Urothelium cell line (cell line): ENCODE measurements around the gene DIP2C.
"Not testable (repeated sequence)": the region's sequence is repeated elsewhere in the genome, so short reads cannot be mapped to it uniquely, and the experiment has no call there.

Source experiments
- DNase-seq: peaks from one replicate; pipeline ENCODE4 v3.0.0; 2011; ENCODE audit warnings: low spot score, mixed read lengths
- FAIRE-seq: peaks from 2 replicates; lab custom pipeline; 2011; peaks lifted over from hg19 to GRCh38; lab: Jason Lieb, UNC

DIP2C gene

DNA sequence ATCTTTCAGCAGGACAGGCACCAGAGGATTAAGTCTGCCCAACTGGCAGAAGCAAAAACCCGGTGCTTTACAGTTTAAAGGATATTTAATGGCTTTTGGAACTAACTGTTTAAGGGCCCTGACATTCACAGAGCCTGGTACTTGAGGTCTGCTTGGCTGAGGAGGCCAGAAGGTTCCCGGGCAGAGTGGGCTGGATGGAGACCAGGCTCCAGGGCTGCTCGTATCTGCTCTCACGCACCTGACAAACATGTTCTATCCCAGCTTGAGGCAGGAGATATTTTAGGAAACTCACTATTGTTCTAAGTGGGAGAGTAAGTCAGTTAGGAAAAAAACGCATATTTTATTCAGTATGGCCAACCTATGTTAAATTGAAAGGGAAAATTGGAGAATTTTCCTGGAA, 410.8 kb downstream of the DIP2C start:
- no peak for FAIRE-seq
- DNase-seq, result no peak

DNA sequence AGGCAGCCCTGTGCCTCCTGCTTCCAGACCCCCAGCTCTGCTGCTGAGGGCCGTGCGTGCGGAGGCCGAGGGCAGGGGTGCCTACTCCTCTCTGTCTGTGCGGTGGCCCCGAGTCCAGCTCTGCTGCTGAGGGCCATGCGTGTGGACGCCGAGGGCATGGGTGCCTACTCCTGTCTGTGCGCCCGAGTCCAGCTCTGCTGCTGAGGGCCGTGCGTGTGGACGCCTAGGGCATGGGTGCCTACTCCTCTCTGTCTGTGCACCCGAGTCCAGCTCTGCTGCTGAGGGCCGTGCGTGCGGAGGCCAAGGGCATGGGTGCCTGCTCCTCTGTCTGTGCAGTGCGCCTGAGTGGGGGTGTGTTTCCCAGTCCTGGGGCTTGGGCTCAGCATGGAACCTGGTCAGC, 411.5 kb downstream of the DIP2C start:
- DNase-seq (no peak), FAIRE-seq (no peak)

GRCh38 chr10:275680-276079, 413.8 kb downstream of the DIP2C start:
- DNase-seq (no peak), FAIRE-seq (no peak)

- no peak for FAIRE-seq
- DNase-seq, result no peak
Measured at GRCh38 chr10:274866-275265, 414.6 kb downstream of the DIP2C start.

DNA sequence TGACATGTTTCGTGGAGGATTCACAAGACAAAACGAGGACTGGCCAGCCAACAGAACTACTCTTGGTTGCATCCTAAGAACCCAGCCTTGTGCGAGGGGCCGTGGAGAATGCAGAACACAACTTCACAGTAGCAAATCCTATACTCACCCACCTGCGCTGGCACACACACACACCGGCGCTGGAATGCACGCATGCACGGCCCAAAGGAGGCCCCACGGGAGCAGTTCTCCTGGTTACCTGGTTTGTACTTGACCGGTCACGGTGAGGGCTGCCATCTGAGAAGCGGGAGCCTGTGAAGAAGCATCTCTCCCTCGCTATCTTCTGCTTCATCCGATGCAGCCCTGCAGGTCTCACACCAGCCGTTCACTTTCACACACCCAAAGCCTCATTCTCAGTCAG, 416.4 kb downstream of the DIP2C start:
- FAIRE-seq, result no peak

DNA sequence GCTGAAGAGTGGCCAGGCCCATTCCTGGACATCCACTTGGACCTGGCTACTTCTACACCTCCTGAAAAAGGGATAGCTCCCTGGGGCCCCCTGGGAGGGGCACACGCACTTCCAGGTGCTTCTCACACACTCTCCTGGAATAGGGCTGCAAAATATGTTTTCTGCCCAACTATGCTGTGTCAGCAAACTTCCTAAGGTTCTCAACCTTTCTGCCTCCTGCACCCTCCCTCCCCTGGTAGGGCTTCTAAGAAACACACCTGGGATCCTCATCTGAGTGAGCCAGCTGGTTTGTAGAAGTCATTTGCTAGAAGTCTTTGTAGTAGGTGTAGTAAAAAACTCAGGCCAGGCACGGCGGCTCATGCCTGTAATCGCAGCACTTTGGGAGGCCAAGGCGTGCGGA, 417.7 kb downstream of the DIP2C start:
- DNase-seq, result no peak
- FAIRE-seq, result no peak

More for the DNA sequence above, 416.4 kb downstream of the DIP2C start:
- DNase-seq, result no peak

DNA sequence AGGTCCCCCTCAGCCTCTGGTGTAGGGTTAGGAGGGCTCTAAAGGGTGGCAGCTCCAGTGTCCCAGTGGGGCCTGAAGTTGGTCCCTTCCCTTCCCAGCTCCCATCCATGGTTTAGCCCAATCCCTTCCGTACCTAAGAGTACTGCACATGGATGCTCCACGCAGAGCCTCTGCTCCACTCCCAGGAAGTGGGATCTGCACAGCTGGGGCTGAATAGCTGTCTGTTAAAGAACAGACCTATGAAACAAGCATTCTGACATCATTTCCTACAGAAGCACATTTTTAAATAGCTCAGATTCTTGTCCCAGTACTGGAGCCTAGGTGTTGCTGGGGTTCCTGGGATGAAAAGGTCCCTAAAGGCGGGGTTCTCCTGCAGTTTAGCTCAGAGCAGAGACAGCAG, 418.3 kb downstream of the DIP2C start:
- DNase-seq, result no peak
- FAIRE-seq, result no peak

GRCh38 chr10:269440-270074, 419.9 kb downstream of the DIP2C start:
- no peak for DNase-seq
- no peak for FAIRE-seq

DNA sequence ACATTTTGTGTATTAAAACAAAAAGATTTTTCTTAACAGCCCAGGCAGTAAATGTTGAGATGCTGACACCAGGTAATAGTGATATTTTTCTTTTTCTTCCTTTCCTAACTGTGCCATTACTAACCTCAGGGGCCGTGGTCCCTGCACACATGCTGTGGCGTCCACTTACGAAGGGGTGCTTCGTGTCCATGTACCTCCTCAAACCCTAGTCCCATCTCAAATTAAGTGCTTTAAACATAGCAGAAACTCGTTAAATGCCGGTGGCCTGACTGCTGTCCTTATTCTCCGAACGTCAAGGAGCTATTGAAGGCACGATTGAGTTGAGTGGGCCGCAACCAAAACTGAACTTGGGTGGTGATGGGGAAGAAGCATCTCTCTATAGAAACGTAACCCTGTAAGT, 421.8 kb downstream of the DIP2C start:
- no peak for FAIRE-seq
- DNase-seq, result no peak

DNA sequence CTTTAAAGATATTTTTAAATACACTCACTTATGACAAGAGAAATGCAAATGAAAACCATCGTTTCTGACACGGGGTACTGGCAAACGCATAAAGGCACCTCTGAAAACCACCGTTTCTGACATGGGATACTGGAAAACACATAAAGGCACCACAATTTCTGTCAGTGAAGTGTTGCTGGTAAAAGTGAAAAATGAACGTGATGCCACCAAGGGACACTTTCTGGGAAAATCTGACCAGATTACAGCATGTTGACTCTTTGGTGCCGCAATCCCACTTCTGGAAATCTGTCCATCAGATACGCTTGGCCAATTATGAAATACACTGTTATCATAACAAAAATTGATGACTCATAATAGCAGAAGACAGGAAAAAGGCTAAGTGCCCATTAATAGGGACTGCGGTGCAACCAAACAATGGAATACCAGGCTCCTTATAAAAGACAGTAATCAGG, 422.5 kb downstream of the DIP2C start:
- FAIRE-seq, result no peak
- no peak for DNase-seq

GRCh38 chr10:265816-266588, 423.5 kb downstream of the DIP2C start:
- not testable (repeated sequence) for DNase-seq, FAIRE-seq

DNA sequence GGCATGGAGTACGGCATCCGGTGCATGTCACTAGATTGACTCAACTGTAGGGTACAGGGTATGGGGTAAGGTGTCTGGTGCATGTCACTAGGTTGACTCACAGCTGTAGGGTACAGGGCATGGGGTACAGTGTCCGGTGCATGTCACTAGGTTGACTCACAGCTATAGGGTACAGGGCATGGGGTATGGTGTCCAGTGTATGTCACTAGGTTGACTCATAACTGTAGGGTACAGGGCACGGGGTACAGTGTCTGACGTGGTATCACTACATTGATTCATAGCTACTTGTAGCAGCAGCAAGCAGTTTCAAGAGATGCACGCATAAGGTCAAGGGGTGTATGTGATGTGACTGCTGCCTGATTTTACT, 424.4 kb downstream of the DIP2C start:
- not testable (repeated sequence) for DNase-seq, FAIRE-seq

DNA sequence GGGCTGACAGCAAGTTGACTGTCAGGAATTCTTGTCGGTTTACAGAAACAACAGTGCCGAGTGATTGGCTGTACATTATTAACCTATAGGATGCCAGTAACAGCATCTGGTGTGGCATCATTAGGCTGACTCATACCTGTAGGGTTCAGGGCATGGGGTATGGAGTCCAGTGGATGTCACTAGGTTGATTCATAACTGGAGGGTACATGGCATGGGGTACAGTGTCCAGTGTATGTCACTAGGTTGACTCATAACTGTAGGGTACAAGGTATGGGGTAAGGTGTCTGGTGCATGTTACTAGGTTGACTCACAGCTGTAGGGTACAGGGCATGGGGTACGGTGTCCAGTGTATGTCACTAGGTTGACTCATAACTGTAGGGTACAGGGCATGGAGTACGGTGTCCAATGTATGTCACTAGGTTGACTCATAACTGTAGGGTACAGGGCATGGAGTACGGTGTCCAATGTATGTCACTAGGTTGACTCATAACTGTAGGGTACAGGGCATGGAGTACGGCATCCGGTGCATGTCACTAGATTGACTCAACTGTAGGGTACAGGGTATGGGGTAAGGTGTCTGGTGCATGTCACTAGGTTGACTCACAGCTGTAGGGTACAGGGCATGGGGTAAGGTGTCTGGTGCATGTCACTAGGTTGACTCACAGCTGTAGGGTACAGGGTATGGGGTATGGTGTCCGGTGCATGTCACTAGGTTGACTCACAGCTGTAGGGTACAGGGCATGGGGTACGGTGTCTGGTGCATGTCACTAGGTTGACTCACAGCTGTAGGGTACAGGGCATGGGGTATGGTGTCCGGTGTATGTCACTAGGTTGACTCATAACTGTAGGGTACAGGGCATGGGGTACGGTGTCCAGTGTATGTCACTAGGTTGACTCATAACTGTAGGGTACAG, 425.1 kb downstream of the DIP2C start:
- not testable (repeated sequence) for DNase-seq, FAIRE-seq

GRCh38 chr10:260819-261429, 428.5 kb downstream of the DIP2C start:
- FAIRE-seq (no peak), DNase-seq (no peak)

DNA sequence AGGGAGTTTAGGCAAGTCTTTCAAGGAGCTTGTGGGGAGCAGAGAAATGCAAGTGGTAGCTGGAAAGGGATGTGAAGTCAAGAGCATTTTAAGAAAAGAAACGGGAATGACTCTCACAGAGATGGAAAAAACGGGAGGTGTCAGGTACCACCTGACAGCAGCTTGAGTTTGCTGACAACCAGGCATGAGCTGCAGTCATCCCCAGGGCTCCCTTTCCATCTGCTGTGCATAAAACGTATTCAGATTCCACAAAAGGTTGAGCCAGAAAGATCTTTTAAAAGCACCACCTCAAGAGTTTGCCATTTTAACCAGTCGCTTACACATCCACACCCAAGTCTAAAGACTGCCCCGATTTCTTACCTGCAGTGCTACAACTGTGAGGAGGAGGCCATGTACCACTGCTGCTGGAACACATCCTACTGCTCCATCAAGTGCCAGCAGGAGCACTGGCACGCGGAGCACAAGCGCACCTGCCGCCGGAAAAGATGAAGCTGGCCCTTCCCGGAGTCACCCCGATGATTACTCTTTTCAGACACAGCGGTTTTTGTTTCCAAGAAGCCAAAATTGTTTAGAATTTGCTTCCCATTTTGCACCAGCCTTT, 437.4 kb downstream of the DIP2C start:
- DNase-seq (no peak), FAIRE-seq (no peak)

DNA sequence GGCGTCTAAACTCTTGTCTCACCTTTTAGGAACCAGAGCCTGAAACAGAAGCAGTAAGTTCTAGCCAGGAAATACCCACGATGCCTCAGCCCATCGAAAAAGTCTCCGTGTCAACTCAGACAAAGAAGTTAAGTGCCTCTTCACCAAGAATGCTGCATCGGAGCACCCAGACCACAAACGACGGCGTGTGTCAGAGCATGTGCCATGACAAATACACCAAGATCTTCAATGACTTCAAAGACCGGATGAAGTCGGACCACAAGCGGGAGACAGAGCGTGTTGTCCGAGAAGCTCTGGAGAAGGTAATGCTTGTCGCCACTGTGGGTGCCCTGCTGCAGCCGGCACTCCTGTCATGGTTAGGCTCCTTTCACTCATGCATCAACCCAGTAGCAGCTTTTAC, 441.2 kb downstream of the DIP2C start:
- DNase-seq (no peak), FAIRE-seq (no peak)

DNA sequence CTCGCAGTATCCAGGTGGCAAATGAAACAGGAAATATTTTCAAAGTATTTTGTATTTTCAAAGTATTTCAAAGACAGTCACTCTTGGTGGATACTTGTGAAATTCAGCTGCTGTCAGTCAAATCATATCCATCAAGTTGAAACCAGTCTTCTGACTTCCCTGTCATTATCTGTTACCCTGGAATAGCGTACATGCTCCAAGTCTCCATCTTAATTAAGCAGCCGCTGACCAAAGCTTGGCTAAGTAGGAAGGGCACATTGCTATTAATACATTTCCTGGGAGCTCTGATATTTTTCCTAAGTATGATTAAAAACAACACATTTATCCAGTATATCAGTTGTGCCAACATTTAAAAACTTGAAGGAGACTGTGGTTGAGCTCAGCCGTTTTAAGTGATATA, 442.0 kb downstream of the DIP2C start:
- no peak for FAIRE-seq
- no peak for DNase-seq

- no peak for DNase-seq
- FAIRE-seq, result no peak
Measured at GRCh38 chr10:246431-246830, 443.0 kb downstream of the DIP2C start.

- DNase-seq (no peak), FAIRE-seq (no peak)
Measured at GRCh38 chr10:244227-244626, 445.2 kb downstream of the DIP2C start.

- FAIRE-seq, result no peak
- DNase-seq, result no peak
Measured at GRCh38 chr10:241966-242643, 447.4 kb downstream of the DIP2C start.
